HG02981 (cell line): ENCODE data around the gene PYROXD2.
"Not testable (repeated sequence)": the region's sequence is repeated elsewhere in the genome, so short reads cannot be mapped to it uniquely, and the experiment has no call there.

Experiments
- ATAC-seq: cut with Tn5 transposase; IDR thresholded peaks from one replicate; pipeline ENCODE4 v1.9.1; 2021; ENCODE audit warnings: mild to moderate bottlenecking, moderate library complexity; ENCODE audit not compliant: unreplicated experiment

The PYROXD2 gene

DNA sequence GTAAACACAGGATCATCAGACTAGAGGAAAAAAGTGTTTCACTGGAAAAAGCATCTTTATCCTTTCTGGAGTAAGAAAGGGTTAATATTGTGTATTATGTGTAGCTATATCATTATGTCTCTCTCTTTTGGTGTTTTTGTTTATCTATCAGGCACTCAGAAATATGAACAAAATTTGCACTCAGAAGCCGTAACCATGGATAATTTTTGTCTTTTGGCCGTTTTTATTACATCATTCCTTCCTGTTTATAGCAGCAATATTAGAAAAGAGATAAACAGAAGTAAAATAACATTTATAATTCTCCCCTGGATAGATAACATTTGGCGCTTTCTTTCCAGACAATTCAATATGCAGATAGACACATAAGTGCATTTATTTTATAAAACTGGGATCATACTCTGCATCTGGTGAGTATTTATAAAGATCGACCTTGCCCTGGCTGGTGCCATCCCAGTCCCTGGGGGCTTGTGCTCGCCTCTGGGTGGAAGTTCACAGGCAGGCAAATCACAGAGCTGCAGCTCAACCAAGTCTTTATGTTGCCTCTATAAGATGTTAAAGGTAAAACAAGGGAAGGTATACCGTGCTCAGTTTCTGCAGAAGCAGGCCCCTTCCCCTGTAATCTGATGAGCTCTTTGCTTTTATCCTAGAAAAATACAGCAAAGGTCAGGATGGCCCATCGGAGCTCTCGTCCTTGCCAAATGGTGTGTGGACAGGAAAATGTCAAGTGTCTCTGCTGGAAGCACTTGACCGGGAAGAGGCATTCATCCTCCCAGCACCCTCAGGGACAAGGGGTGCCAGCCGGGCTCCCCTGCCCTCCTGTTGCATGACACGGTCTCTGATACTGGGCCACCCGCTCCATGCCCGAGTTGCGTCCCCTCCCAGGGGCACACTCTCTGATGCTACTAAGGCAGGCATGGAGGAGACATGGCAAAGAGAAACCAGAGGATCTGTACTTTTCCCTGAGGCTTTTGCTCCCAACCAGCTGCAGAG, 43.9 kb downstream of the PYROXD2 start:
- ATAC-seq: no peak

DNA sequence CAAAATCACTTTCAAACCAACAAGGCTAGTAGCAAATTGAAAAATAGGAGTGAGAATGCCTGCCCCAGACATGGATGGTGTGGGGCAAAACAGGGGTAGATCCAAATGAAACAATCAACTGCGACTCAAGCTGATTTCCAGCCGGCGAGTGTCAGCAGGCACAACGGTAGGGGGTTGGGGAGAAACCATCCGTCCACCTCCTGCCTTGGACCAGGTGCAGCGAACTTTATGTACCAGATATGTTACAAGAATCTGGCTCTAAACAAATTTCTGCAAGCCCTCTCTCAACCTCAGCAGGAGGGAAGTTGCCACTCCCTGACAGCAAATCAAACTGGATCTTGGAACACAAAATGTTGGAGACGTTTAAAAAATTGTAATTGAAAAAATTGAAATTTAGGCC, 45.2 kb downstream of the PYROXD2 start:
- ATAC-seq: no peak

DNA sequence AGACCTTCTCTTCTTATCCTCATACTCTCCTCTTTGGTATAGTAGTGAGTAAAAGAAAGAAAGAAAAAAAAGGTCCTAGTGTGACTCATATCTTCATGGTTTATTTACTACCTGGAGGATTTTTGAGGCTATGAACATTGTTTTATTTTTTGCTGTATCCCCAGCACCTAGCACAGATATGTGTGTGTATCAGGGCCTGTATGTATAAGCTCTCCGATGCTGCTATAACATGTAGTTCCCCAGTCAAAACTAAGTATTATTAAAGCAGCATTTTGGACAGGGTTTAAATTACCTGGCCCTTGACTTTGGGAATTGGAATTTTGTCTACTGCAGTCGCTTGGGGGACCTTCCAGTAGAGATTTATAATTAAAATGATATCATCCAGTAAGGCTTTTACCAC, 46.3 kb downstream of the PYROXD2 start:
- no peak for ATAC-seq

DNA sequence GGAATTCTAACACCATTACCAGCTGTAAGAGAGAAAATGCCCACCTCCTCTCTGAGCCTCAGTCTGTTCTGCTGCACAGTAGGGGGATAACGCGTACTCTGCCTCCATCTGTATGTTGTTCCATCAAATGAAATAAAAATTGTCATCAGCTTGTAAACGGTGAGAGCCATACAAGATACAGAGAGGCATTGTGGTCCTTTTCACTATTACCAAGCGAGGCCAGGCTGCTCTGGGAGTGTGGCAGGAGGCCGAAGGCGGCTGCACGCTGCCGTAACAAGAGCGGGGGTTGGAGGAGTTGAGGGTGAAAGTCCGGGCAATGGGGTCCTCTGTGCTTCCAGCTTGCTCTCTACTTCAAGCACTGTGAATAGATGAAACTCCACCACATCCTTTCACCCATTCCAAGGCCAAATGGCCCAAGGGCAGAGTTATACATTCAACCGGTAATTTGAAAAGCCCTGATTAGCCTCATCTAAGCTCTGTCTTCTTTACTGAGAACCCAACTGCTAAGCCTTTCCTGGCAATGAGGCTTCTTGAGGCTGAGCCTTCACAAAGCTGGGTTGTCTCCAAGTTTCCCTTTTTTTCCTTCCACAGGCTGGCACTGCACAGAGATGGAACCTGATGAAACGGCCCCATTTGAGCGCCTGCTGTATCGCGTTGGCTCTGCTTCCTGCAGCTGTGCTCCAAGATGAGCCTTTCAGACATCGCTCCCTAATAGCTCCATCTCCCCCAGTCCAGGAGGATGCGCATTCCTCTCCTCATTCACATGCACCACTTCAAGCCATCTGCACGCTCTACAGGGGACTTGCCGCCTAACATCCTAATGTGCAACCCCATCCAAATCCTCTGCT, 47.2 kb downstream of the PYROXD2 start:
- no peak for ATAC-seq

DNA sequence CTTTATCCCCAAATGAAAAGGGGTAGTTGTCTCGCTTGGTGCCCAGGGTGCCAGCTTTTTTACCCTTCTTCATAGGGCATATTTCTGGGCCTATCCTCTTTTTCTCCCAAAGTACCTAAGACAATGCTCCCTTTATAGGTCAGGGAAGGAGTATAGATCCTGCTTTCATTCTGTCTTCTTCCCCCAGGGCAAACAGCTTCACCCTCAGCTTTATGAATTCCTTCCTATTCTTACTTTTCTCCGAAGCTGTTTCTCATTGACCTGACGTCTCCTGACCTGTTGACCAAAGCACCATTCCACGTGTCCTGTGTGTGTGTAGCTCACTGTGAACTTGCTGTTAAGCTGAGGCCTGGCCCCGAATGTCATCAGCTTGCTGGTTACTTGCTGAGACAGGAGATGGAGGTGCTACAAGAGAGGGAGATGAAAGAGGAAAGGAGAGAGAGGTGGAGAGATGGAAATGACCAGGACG, 48.9 kb downstream of the PYROXD2 start:
- ATAC-seq: no peak

DNA sequence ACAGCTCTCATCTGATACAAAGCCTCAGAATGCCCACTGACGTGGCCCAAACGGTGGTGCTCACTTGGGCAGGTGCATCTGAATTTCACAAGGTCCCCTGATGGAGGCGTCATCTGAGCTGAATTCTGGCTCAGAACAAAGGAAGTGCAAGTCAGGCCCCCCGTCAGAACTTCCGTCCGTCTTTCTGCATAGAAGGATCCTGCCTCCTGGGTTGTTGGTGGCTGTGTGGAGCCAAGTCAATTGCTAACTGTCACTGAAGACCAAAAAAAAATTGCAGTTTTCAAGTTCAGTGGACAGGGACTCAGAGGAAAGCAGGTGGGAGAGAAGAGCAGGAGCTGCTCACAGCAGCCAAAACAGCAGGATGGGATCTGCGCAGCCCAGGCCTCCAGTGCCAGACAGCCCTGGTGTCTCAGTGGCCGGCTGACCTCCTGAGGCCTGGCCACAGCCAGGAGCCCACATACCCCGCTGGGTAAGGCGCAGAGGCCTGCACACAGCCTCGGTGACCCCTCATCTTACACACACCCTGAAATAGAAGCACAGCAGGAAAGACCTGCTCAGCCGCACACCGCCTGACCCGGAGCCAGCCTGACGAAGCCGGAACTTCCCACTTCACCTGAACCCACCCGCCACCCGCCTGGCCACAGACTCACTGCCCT, 49.4 kb downstream of the PYROXD2 start:
- ATAC-seq: no peak

DNA sequence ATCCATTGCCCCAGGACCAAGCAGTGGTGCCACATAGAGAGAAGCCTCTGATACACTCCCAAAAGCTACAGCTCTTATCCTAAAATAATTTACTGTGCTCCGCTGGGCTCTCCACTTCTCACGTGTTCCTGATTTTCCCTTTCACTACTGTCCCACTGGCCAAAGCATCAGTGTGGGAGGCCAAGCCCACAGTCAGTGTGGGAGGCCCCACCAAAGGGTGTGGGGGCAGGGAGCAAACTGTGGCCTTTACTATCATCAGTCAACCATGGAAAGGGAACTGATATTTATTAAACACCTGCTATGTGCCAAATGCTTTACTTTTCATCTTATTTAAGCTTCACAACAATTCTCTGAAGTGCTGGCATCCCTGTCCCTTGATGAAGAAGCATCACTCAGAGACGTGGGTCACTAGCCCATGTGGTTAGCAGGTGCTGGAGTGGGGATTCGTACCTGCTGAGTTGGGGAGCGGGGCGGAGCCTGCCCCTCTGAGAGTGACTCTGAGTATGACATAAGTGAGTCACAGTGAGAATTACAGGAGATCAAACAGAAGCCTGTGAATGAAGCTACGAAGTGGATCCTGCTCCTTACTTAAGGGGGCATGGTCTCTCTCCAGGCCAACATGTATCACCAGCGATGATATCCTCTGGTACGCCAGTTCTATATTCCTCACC, 50.4 kb downstream of the PYROXD2 start:
- no peak for ATAC-seq

DNA sequence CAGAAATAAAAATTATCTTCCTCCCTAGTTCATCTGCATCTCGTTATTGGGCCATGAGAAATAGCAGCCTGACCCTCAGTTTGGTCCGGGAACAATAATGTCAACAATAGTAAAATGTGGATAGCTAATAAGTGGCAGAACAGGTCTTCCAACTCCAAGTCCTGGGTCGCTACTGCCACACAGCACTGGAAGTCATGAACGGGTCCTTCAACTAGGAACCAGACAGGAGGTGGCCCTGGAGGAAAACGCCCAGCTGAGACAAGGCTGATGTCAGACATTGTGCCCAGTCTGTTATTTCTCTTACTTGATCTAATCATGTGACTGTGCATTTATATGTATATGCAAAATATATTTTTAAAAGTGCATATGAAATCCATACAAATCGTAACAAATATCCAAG, 51.8 kb downstream of the PYROXD2 start:
- no peak for ATAC-seq

DNA sequence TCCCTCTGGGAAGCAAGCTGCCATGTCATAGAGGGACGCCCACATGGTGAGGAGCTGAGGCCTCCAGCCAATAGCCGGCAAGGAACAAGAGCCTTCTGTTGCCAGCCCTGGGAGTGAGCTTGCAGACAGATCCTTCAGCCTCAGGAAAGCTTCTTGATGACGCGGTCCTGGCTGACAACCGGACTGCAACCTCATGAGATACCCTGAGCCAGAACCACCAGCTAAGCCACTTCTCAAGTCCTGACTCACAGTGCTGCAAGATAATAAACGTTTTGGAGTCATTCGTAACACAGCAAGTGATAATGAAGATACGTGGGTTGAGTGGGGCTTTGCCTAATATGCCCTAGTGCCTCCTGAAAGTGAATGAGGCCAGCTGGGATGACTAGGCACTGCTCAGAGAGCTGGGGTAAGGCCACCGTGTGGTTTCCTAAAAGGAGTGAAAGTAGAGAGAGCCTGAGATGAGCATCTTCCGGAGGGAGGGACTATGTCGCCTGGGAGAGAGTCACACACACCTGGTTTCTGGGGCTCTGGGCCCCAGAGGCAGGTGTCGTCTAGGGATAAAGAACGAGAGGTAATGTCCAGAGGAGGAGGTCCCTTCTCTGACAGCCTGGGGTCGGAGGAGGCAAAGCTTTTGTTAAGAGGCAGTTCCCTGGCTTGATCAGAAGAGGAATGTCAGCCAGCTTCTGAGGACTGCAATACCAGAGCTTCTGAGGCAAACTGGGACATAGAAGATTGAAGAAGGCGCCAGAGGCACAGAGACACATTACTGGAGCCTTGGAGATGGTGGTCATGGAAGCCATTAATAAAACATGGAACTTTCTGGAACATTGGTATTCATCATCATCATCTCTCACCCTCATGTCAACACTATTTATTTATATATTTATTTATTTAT, 53.6 kb downstream of the PYROXD2 start:
- ATAC-seq: peak; percentile 96

DNA sequence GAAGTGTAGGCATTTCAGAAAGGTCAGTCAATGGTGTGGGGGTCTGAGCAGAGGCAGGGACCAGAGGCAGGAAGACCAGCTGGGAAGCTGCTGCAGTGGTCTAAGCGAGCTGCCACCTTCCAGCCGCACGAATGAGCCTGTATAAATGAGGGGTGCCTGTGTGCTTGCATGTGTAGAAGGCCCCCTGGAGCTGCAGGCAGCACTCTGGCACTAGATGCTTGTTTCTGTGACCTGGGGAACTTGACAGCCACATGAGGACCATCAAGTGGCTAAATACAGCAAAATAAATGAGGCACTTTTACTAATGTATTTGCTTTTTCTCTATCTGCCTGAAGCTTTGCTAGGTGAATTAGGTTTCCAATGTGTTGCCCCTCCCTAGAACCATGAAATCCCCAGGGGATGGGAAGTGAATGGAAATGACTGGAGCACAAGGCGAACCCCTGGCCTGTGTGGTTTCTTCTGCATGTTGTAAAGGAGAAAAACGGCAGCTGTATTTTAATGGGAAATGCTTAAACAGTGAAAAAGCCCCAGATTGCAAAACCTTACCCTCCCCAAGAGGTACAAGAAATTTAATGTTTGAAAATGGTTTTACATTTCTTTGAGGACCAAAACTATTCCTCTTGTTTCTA, 57.7 kb downstream of the PYROXD2 start:
- ATAC-seq: no peak

DNA sequence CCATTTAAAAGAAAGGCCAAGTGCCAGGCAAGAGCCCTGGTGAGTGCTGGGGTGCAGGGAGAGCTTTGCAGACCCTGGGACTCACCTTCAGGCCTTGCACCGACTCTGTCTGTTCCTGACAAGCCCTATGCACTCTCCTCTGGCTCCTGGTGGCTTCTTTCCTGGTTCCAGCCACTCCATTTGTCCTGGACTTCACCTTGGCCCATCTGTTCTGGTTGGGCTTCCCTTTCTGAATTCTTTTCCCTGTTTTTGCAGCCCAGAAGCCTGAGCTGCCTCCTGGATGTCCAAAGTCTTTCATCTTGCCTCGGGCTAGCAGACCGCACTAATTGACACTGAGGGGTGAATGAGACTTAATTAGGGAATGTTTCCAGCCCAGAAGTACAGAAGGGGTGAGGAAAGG, 60.5 kb downstream of the PYROXD2 start:
- ATAC-seq: no peak

DNA sequence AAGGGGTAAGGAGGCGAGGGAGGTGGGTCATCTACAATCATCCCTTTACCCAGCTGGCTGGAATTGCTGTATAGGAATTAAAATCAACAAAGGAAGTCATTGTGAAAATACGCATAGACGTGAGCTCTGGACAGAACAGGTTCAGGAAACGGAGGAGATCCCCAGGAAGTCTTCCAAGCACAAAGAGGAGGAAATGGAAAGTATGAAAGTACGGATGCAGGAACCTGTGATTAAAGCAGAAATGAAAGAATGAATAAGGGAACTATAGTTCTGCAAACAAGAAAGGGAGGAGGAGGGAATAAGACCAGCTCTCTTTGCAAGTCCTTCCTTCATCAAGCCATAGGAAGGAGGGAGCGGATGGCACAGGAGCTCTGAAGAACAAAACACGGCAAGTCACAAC, 61.8 kb downstream of the PYROXD2 start:
- no peak for ATAC-seq

DNA sequence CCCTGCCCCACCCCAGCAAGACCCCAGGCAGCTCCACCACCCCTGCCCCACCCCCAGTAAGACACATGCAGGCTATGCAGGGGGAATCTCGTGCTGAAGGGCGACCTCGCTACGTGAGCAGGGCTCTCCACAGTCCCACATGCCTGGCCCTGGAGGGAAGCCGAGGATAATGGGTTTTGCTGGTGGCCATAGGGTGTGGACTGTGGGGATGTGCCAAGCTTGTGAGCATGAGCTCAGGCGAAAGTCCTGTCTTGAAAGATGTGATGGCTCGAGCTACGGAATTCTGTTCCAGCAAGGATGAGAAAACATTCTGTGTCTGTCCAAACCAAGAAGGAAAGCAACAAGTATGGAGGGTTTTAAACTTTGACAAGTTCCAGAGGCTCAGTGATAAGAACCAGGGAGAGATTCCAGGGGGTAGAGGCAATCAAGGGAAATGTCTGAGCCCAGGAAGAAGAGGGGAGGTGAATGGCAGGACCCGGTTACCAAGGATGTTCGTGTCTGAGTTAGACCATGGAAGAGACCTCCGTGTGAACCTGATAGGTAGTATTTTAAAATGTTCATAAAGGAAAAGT, 63.1 kb downstream of the PYROXD2 start:
- ATAC-seq: no peak

DNA sequence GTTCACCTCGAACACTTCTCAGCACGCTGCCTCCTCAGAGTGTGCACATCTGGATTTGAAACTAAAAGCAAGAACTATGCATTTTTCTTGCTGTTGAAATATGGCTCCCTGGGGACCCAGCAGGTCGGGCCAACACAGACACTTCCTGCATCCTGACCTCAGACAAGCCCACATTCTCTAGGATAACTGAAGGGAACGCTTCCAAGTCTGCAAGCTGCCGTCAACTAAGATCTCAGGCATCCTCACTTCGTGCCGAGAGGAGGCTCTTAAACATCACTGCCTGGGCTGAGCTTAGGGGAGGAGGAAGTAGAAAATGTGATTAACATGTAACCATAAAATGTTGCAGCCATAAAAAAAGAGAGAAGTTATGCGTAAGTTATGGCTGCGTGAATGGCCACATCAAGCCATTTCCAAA, 65.5 kb downstream of the PYROXD2 start:
- peak; percentile 59 for ATAC-seq

DNA sequence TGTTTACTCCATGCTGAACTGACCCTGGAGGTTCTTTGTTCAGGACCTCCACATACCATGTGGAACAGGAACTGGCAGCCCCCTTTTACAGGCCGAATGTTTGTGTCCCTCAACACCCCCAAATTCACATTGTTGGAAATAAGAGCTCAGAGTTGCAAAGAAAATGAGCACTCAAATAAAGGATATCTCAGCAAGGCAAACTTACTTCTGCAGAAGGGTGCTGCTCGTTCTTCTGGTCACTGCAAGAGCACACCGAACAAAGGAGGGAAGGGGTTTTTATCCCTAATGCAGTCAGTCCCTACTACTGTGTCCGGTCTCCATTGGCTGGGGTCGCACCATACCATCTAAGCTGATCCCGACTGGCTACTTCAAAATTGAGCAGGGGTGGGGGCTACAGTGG, 68.1 kb downstream of the PYROXD2 start:
- ATAC-seq: no peak

DNA sequence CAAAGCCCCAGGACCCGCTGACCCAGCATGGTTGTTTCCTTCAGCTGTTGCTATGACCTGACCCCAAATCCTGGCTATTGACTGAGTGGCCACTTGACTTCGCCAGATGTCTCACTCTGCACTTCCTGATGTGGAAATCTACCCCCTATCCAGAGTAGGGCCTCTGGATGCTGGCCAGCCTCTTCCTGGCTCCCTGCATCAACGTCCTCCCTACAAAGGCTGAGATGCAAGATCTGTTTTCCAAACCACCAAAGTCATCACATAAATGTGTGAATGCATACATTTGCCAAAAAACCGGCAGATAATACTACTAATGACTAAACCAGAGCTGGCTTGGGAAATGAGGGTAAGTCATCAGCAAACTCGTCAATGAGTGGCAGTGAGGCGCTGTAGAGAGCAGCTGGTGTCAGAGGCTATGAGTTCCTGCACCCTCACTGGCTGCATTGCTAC, 70.4 kb downstream of the PYROXD2 start:
- ATAC-seq: no peak

DNA sequence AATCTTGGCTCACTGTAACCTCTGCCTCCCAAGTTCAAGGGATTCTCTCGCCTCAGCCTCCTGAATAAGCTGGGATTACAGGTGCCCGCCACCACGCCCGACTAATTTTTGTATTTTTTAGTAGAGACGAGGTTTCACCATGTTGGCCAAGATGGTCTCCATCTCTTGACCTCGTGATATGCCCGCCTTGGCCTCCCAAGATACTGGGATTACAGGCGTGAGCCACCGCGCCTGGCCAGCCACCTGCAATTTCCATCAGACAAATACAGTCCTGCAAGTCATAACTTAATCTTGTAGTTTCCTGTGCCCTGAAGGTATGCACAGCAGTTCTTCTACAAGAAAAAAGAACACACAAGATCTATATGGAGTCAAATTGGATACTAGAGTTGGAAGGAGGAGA, 73.3 kb downstream of the PYROXD2 start:
- ATAC-seq: not testable (repeated sequence)

DNA sequence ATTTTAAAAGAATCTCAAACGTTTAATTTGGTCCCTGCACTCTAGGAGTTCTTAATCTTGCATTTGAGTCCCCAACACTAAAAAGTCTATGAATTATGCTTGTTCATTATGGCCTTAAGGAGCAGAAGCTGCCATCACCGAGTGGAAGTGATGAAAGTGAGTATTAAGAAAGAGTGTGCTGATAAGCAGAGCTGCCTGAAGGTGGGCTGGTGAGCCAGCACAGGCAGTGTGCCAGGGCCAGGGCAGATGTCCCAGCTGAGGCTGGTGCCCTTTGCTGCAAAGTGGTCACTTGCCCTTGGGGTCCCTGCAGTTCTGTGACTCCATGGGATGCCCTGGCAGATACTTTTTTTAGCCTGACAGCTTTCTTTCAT, 74.1 kb downstream of the PYROXD2 start:
- no peak for ATAC-seq
